Right lobe of liver (tissue), 4 donors: ENCODE data around the gene PKN3.

Experiments used
- POLR2A ChIP-seq: fragments of 450-650 bp; IDR thresholded peaks from one replicate; pipeline ENCODE4 v1.6.1; 2017; ENCODE audit warnings: antibody characterized with exemption, mild to moderate bottlenecking
- TF ChIP-seq, protein P1 (sequence below), 4 donors: fragments of 200-600 bp in 3 of 4; fragments of 450-650 bp in 1 of 4; IDR thresholded peaks; one replicate each; pipeline versions ENCODE4 v1.5.1 to v1.8.0; 2016 to 2022; ENCODE audit warnings: antibody characterized with exemption in 4 of 4, mild to moderate bottlenecking in 2 of 4
- donor health status: DM: no; HTN: no; CAD: no.
- donor health status: DM: no; HTN: no; CAD: no.
- donor health status: DM: no; HTN: yes; CAD: no.

GRCh38 chr9:128654481-128654880 lies 47.8 kb upstream of the PKN3 start:
- no peak for TF ChIP-seq POLR2A
- TF ChIP-seq, protein P1, sequence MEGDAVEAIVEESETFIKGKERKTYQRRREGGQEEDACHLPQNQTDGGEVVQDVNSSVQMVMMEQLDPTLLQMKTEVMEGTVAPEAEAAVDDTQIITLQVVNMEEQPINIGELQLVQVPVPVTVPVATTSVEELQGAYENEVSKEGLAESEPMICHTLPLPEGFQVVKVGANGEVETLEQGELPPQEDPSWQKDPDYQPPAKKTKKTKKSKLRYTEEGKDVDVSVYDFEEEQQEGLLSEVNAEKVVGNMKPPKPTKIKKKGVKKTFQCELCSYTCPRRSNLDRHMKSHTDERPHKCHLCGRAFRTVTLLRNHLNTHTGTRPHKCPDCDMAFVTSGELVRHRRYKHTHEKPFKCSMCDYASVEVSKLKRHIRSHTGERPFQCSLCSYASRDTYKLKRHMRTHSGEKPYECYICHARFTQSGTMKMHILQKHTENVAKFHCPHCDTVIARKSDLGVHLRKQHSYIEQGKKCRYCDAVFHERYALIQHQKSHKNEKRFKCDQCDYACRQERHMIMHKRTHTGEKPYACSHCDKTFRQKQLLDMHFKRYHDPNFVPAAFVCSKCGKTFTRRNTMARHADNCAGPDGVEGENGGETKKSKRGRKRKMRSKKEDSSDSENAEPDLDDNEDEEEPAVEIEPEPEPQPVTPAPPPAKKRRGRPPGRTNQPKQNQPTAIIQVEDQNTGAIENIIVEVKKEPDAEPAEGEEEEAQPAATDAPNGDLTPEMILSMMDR (IDR thresholded peaks at IDR 0.05): no peak
